Measurements from ENCODE around the gene ADSS1.

ADSS1 gene

DNA sequence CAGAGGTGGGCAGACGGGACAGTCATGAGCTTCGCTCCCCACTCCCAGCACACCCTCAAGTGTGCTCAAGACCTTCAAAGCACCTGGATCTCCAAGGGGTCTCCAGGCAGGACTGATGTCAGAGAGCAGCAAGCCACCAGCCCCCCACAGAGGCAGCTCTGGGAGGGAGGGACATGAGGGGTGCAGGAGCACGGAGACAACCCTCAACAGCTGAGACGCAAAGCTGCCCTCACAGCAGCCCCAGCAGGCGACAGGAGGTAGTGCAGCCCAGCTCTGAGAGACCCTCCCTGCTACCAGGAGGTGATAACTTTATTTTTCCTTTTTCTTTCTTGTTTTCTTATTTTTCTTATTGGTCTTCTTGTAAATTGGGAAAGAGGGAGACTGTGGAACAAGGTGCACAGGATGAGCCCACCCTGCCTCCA lies 46.8 kb downstream of the ADSS1 start:
- DNase-seq, result no peak

GRCh38 chr14:104771374-104771773 lies 47.3 kb downstream of the ADSS1 start:
- no peak for DNase-seq

GRCh38 chr14:104771918-104772706 lies 48.1 kb downstream of the ADSS1 start:
- no peak for DNase-seq

GRCh38 chr14:104772707-104773504 lies 48.9 kb downstream of the ADSS1 start:
- DNase-seq, result no peak

- no peak for DNase-seq
Observed at GRCh38 chr14:104773505-104774452, 49.8 kb downstream of the ADSS1 start.

GRCh38 chr14:104774453-104775072 lies 50.5 kb downstream of the ADSS1 start:
- no peak for DNase-seq

- DNase-seq, result no peak
Observed at GRCh38 chr14:104775073-104775489, 51.1 kb downstream of the ADSS1 start.

- DNase-seq, result no peak
Observed at GRCh38 chr14:104776481-104776880, 52.5 kb downstream of the ADSS1 start.

GRCh38 chr14:104776961-104777807 lies 53.2 kb downstream of the ADSS1 start:
- no peak for DNase-seq

- DNase-seq, result no peak
Observed at GRCh38 chr14:104777808-104778249, 53.8 kb downstream of the ADSS1 start.

DNA sequence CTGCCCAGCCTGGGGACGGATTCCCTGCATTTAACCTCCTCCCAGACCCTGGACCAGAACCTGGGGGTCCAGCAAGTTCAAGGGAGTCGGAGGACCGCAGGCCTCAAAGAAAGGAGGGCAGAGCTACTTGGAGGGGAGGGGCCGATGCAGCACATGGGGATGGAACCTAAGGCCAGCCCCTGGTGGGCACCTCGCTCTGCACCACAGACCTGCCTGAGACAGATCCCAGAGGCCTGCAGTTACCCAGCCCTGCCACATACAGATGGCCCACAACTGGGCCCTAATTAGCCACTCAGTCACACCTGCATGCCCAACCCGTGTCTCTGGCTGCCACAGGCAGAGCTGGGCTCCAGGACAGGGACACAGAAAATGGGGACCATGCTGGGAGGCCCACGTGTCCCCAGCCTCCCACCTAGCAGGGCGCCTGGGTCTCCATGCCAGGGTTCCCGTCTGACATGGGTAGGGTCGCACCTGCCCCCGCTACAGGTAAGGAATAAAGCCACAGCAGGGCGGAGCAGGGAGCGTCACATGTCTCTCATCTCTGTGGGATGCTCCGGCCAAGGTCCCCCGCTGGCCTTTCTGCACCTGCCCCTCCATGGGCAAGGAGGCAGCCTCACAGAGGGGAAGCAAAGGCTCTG lies 54.8 kb downstream of the ADSS1 start:
- DNase-seq, result no peak

DNA sequence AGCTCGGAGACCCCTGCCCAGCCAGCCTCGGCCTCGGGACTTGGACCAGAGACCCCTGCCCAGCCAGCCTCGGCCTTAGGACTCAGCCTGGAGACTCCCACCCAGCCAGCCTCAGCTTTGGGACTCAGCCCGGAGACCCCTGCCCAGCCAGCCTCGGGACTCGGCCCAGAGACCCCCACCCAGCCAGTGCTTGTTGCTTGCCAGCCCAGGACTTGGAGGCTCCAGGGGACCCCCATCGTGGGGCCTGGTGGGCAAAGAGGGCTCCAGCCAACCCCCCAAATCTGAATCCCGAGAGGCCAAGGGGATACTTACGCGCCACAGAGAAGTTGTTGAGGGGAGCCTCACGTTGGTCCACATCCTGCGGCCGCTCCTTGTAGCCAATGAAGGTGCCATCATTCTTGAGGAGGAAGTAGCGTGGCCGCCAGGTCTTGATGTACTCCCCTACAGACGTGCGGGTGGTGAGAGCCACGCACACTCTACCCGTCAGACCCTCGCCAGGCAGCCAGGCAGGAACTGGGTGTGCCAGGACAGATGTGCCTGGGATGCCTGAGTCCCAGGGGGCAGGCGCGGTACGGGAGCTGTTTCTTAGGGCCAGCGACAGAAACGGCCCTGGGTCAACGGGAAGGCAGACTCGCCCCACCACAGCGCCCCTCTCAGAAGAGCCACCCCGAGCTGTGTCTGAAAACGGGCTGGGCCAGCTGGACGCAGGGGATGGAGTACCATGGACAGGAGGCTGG lies 55.9 kb downstream of the ADSS1 start:
- DNase-seq, result no peak

GRCh38 chr14:104780513-104781030 lies 56.5 kb downstream of the ADSS1 start:
- no peak for DNase-seq

DNA sequence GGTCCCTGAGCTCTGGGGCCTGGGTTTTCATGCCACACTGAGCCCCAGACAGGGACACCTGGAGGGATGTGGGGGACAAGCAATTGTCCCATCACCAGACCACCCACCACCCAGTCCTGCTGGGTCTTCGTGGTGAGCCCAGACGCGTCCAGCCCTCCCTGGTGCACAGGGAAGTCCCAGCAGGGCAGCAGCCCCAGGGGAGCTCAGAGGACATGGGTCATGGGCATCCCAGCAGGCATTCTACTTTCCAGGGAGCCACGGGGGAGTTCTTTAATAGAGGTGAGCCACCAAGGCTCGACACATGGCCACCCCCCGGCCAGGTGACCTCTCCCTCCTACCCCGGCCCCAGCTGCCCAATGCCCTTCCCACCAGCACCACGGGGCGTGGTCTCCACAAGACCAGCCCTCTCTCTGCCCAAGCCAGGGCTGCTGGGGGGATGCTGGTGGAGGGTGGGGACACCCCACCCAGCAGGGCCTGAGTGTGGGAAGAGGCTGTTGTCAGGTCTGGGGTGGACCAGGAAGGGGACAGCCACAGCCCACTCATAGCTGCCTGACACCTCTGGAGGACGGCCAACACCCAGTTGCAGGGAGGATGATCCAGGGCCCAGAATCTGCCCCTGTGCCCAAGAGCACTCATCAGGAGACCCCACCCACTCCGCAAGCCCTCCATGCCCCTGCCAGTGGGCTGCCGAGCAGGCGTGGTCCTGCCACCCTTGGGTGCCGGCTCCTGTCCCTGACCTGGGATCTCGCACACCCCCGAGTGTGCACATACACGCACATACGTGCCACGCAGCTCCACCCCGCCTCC lies 57.4 kb downstream of the ADSS1 start:
- DNase-seq, result no peak

GRCh38 chr14:104782086-104782807 lies 58.2 kb downstream of the ADSS1 start:
- no peak for DNase-seq

GRCh38 chr14:104782808-104783139 lies 58.7 kb downstream of the ADSS1 start:
- DNase-seq, result no peak

DNA sequence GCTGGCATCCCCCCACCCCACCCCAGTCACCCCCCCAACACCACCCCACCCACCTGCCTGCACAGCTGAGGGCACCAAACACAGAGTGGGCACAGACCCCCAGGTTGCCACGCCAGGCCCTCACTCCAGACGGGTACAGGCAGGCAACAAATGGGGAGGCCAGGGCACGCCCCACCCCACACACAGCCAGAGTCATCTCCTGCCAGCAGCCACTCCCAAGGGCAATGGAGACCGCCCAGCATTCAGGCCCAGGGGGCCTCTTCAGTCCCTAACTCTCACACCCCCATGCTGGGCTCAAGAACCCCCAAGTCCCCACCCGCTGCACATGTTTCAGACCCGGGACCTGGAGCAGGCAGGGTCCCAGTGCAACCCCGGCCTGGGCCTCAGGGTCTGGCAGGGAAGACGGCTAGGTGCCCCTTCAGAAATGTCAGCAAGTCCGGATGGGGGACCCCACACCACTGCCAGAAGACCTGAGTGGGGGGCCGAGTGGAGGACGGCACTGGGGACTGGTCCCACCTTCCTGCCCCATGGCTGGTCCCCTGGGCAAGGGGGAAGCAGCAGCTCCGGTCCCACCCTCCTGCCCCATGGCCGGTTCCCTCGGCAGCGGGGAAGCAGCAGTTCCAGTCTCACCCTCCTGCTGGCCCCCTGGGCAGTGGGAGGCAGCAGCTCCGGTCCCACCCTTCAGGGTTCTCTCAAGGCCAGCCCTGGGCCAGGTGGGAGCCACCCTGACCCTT lies 59.6 kb downstream of the ADSS1 start:
- DNase-seq, result no peak

- no peak for DNase-seq
Observed at GRCh38 chr14:104784218-104784568, 60.2 kb downstream of the ADSS1 start.

Data from activated CD4-positive, alpha-beta T cell treated with anti-CD3 and anti-CD28 coated beads, Interleukin-2, amount 50 U/mL, for 1 hour (primary cell).